K562 (cell line): ENCODE measurements around the gene KSR2.

Experiments
- HSF4 ChIP-seq: fragments of 250-450 bp; sonication (Bioruptor Pico); IDR thresholded peaks from 2 replicates; pipeline ENCODE4 v2.1.2; 2022; ENCODE audit warnings: mild to moderate bottlenecking, moderate library complexity, borderline replicate concordance
- JUN ChIP-seq, 2 experiments: sonication (generic) in 1 of 2; formaldehyde crosslinking in 1 of 2; IDR thresholded peaks; 2 replicates each; pipeline versions ENCODE4 v1.6.1 to v1.8.0; 2012 to 2022; ENCODE audit warnings: borderline replicate concordance in 2 of 2, mild to moderate bottlenecking in 2 of 2, improper control_type of control experiment in 1 of 2, low read depth in 1 of 2, low read length in 1 of 2, missing genetic modification reagents in 1 of 2
- MAFK ChIP-seq: IDR thresholded peaks from 2 replicates; pipeline ENCODE4 v1.6.1; 2011; ENCODE audit warnings: low read length, improper control_type of control experiment
- NR1H2 ChIP-seq: sonication (generic); formaldehyde crosslinking; IDR thresholded peaks from 2 replicates; pipeline ENCODE4 v1.4.0; 2020; ENCODE audit warnings: mild to moderate bottlenecking, missing genetic modification reagents
- NRF1 ChIP-seq, 2 experiments: fragments of 450-650 bp; IDR thresholded peaks in 1 of 2; conservative IDR thresholded peaks in 1 of 2; 2 replicates each; pipeline ENCODE4 v1.6.1; 2014; ENCODE audit warnings: mild to moderate bottlenecking in 2 of 2
- POLR2A ChIP-seq: fragments of 450-650 bp; conservative IDR thresholded peaks from 2 replicates; pipeline ENCODE4 v1.6.1; 2016
- POLR3A ChIP-seq: IDR thresholded peaks from 2 replicates; pipeline ENCODE4 v1.6.1; 2011; ENCODE audit warnings: borderline replicate concordance, mild to moderate bottlenecking, moderate library complexity; ENCODE audit not compliant: insufficient read length, insufficient read depth; ENCODE audit errors: extremely low read depth
- PTBP1 ChIP-seq: fragments of 200-400 bp; formaldehyde crosslinking; IDR thresholded peaks from 2 replicates; pipeline ENCODE4 v1.6.1; 2017; ENCODE audit warnings: low read depth, low read length
- SRF ChIP-seq, 2 experiments: fragments of 250-450, 450-650 bp in 1 of 2; sonication (Bioruptor Pico) in 1 of 2; sonication (generic) in 1 of 2; formaldehyde crosslinking; IDR thresholded peaks; 2 replicates each; pipeline versions ENCODE4 v1.5.0 to v1.5.1; 2020 to 2022; ENCODE audit warnings: mild to moderate bottlenecking in 1 of 2, missing genetic modification reagents in 1 of 2
- STAG1 ChIP-seq: sonication (generic); formaldehyde crosslinking; IDR thresholded peaks from 2 replicates; pipeline ENCODE4 v1.5.0; 2020; ENCODE audit warnings: missing genetic modification reagents, borderline replicate concordance
- THAP7 ChIP-seq: fragments of 250-450 bp; sonication (Bioruptor Pico); IDR thresholded peaks from 2 replicates; pipeline ENCODE4 v1.5.0; 2021

GRCh38 chr12:117892441-117892840 is 76.3 kb downstream of the KSR2 start:
- TF ChIP-seq JUN (IDR thresholded peaks at IDR 0.05; ENCODE audit: borderline replicate concordance, low read depth, low read length) (no peak), JUN (CRISPR knock-in tag; IDR thresholded peaks at IDR 0.05; ENCODE audit: borderline replicate concordance) (no peak), POLR2A (no peak), NR1H2 (no peak), NRF1 (conservative IDR thresholded peaks at IDR 0.05 in 1 of 2, IDR thresholded peaks at IDR 0.05 in 1 of 2) (no peak), POLR3A (no peak), HSF4 (no peak), THAP7 (CRISPR knock-in tag) (no peak), STAG1 (CRISPR knock-in tag) (no peak), SRF (CRISPR knock-in tag; IDR thresholded peaks at IDR 0.05) (no peak), MAFK (no peak), PTBP1 (no peak)
